ENCODE results near the gene DSTN. TPM values are rescaled to one million over a fixed set of nuclear protein-coding genes. Genes with fewer than 3 reads are reported as not detected.

DSTN gene
- total RNA-seq, 1 experiment from 2014 or later, result 202 TPM

DNA sequence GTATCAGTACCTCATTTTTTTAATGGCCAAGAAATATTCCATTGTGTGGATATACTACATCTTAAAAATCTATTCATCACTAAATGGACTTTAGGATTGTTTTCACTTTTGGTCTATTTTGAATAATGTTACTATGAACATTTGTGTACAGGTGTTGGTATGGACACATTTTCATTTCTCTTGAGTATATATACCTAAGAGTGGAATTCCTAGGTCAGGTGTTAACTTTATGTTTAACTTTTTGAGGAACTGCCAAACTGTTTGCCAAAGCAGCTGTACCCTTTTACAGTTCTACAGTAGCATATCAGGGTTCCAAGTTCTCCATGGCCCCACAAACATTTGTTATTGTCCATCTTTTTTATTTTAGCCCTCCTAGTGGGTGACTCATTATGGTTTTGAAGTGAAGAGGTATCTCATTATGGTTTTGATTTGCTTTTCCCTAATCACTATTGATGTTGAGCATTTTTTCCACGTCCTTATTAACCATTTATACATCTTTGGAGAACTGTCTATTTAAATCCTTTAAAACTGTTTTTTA is 28.2 kb downstream of the DSTN start:
- H3K4me3 ChIP-seq (replicated peaks in 1 of 2; ENCODE audit: low read depth in 1 of 2, low read length in 2 of 2), result no peak overlapping the region
- peaks cover 100% of the 10 kb centered on the region for H3K79me2 ChIP-seq (ENCODE audit: insufficient read depth, low read length)
- ATAC-seq (no peak), DNase-seq (ENCODE audit: low read depth, low spot score) (no peak)
- TF ChIP-seq POLR2AphosphoS5 (IDR thresholded peaks at IDR 0.05; ENCODE audit: low read depth, low read length), result no peak
- TF ChIP-seq ZBTB33 (IDR thresholded peaks at IDR 0.05; ENCODE audit: extremely low read depth, insufficient replicate concordance, low read length), result no peak
- no peak for TF ChIP-seq CBX3 (IDR thresholded peaks at IDR 0.05; ENCODE audit: low read depth)
- TF ChIP-seq SP1 (IDR thresholded peaks at IDR 0.05; ENCODE audit: low read depth), result no peak
- TF ChIP-seq ATF3 (IDR thresholded peaks at IDR 0.05), result no peak
- TF ChIP-seq POLR2A (IDR thresholded peaks at IDR 0.05; ENCODE audit: borderline replicate concordance, extremely low read depth, insufficient read depth, insufficient read length), result no peak
- TF ChIP-seq ELF1 (IDR thresholded peaks at IDR 0.05; ENCODE audit: borderline replicate concordance, low read depth), result no peak
- no peak for TF ChIP-seq YY1 (IDR thresholded peaks at IDR 0.05; ENCODE audit: extremely low read depth, insufficient replicate concordance, low read depth, low read length)
- TF ChIP-seq JUND (IDR thresholded peaks at IDR 0.05), result no peak
- no peak for TF ChIP-seq ZNF274 (IDR thresholded peaks at IDR 0.05; ENCODE audit: low read depth, low read length)
- no peak for TF ChIP-seq FOSL1 (IDR thresholded peaks at IDR 0.05; ENCODE audit: low read depth)
- H3K36me3 ChIP-seq (ENCODE audit: control insufficient read depth in 1 of 2, insufficient read depth in 2 of 2, low read length in 2 of 2), result peaks cover 5 to 24% of the 10 kb centered on the region in 2 experiments; a peak in 2 of 4 replicates
- intact Hi-C loops (cut with micrococcal nuclease), result no loop called here
- H3K9ac ChIP-seq (ENCODE audit: low read length), result no peak overlapping the region
- no peaks in the 10 kb centered on the region for H3K9me3 ChIP-seq (ENCODE audit: control insufficient read depth in 1 of 2, insufficient read depth in 1 of 2, low read depth in 1 of 2, low read length in 2 of 2)
- no peaks in the 10 kb centered on the region for H3K9me2 ChIP-seq (ENCODE audit: insufficient read depth)
- RAD21 ChIA-PET (ENCODE audit: low non-redundant PET in 1 of 2, low total read pairs in 2 of 2, uncharacterized antibody in 2 of 2, unreplicated experiment in 2 of 2), result no interaction called here
- H3K4me2 ChIP-seq (ENCODE audit: low read length), result no peak overlapping the region
- H3K27me3 ChIP-seq (ENCODE audit: insufficient read depth, low read length), result no peaks in the 10 kb centered on the region
- peaks cover 4 to 18% of the 10 kb centered on the region in 2 experiments; a peak in 3 of 4 replicates for H3K4me1 ChIP-seq (ENCODE audit: control insufficient read depth in 1 of 2, insufficient read depth in 2 of 2, low read length in 2 of 2)
- no peak overlapping the region for H3K27ac ChIP-seq (ENCODE audit: low read depth, low read length)
- peaks cover 15% of the 10 kb centered on the region; the same call in 1 of the 2 replicates for H4K20me1 ChIP-seq (ENCODE audit: insufficient read depth)
- CTCF ChIA-PET, result no interaction called here
- BruUV-seq (replicated peaks), result no TSS peak
- POLR2A ChIA-PET, result no interaction called here
- H2AFZ ChIP-seq (ENCODE audit: low read depth, low read length, poor library complexity, severe bottlenecking), result no peak overlapping the region
